GM12892 (cell line): ENCODE data around the gene SPDYE17.
"Not testable (repeated sequence)": the region's sequence is repeated elsewhere in the genome, so short reads cannot be mapped to it uniquely, and the experiment has no call there.

Experiments used
- DNase-seq: peaks from one replicate; pipeline ENCODE4 v3.0.0; 2011; ENCODE audit not compliant: insufficient read length
- FAIRE-seq: peaks from 2 replicates; lab custom pipeline; 2011; peaks lifted over from hg19 to GRCh38; lab: Jason Lieb, UNC

The SPDYE17 gene

GRCh38 chr7:76977761-76978367 is 54.3 kb downstream of the SPDYE17 start:
- peak; percentile 24 for FAIRE-seq
- DNase-seq, result not testable (repeated sequence)

GRCh38 chr7:76974793-76975579 is 57.2 kb downstream of the SPDYE17 start:
- DNase-seq, result not testable (repeated sequence)
- peak; percentile 69 for FAIRE-seq

GRCh38 chr7:76974336-76974735 is 57.8 kb downstream of the SPDYE17 start:
- DNase-seq, FAIRE-seq: not testable (repeated sequence)

- not testable (repeated sequence) for FAIRE-seq, DNase-seq
Observed at GRCh38 chr7:76972391-76972790, 59.8 kb downstream of the SPDYE17 start.
